ENCODE measurements around the gene NOC4L.

GRCh38 chr12:132179431-132180362 is 35.4 kb downstream of the NOC4L start:
- TF ChIP-seq CTCF (IDR thresholded peaks at IDR 0.05) (no peak), POLR2A (IDR thresholded peaks at IDR 0.05) (no peak), POLR2AphosphoS5 (IDR thresholded peaks at IDR 0.05) (no peak), EP300 (IDR thresholded peaks at IDR 0.05) (no peak)
